GM10847 (cell line): ENCODE data around the gene ARAP1.

Experiments used
- POLR2A ChIP-seq: IDR thresholded peaks from 2 replicates; pipeline ENCODE4 v1.6.1; 2011; ENCODE audit not compliant: insufficient read length; ENCODE audit errors: extremely low read depth

ARAP1 gene

GRCh38 chr11:72771507-72771906 lies 19.3 kb upstream of the ARAP1 start:
- TF ChIP-seq POLR2A = no peak

- no peak for TF ChIP-seq POLR2A
These were observed 18.6 kb upstream of the ARAP1 start for GRCh38 chr11:72770799-72771198.

- TF ChIP-seq POLR2A = no peak
These were observed 17.5 kb upstream of the ARAP1 start for GRCh38 chr11:72769680-72770079.

GRCh38 chr11:72768581-72768980 lies 16.4 kb upstream of the ARAP1 start:
- no peak for TF ChIP-seq POLR2A

GRCh38 chr11:72767203-72768062 lies 15.2 kb upstream of the ARAP1 start:
- no peak for TF ChIP-seq POLR2A

GRCh38 chr11:72766152-72766902 lies 14.1 kb upstream of the ARAP1 start:
- no peak for TF ChIP-seq POLR2A

GRCh38 chr11:72764503-72764902 lies 12.3 kb upstream of the ARAP1 start:
- TF ChIP-seq POLR2A = no peak

GRCh38 chr11:72763823-72764222 lies 11.6 kb upstream of the ARAP1 start:
- TF ChIP-seq POLR2A = no peak

- no peak for TF ChIP-seq POLR2A
These were observed 10.6 kb upstream of the ARAP1 start for GRCh38 chr11:72762641-72763304.

- TF ChIP-seq POLR2A = no peak
These were observed 8.6 kb upstream of the ARAP1 start for GRCh38 chr11:72760539-72761405.

- no peak for TF ChIP-seq POLR2A
These were observed 7.3 kb upstream of the ARAP1 start for GRCh38 chr11:72759468-72759985.

- TF ChIP-seq POLR2A = no peak
These were observed 6.6 kb upstream of the ARAP1 start for GRCh38 chr11:72758690-72759389.

- no peak for TF ChIP-seq POLR2A
These were observed 6.1 kb upstream of the ARAP1 start for GRCh38 chr11:72758304-72758689.

GRCh38 chr11:72755713-72756285 lies 3.6 kb upstream of the ARAP1 start:
- no peak for TF ChIP-seq POLR2A

GRCh38 chr11:72754544-72755155 lies 2.4 kb upstream of the ARAP1 start:
- no peak for TF ChIP-seq POLR2A
